OCI-LY7 (cell line): ENCODE measurements around the gene MYLK. TPM values are rescaled to one million over a fixed set of nuclear protein-coding genes. Genes with fewer than 3 reads are reported as not detected.

Experiments
- BruUV-seq: library from RNA; stranded (reverse); fragments of 400-500 nt; replicated peaks from 2 replicates; lab custom pipeline; 2021; lab: Mats Ljungman, UMichigan
- CTCF ChIA-PET: fragments of 300-600 bp; sonication (Branson Sonifier 250); formaldehyde crosslinking; loops from one replicate; lab custom pipeline; 2022; ENCODE audit warnings: antibody characterized with exemption; ENCODE audit not compliant: unreplicated experiment; lab: Charles Lee
- POLR2A ChIA-PET: fragments of 300-600 bp; sonication (Branson Sonifier 250); formaldehyde crosslinking; loops from one replicate; lab custom pipeline; 2022; ENCODE audit warnings: antibody characterized with exemption; lab: Charles Lee
- DNase-seq: peaks from one replicate; pipeline ENCODE4 v3.0.0-alpha.2; 2015; ENCODE audit warnings: low spot score
- H2AFZ ChIP-seq: fragments of 200-600 bp; sonication (generic), shearing (Covaris generic); 2 replicates; pipeline ENCODE4 v1.6.1; 2014; ENCODE audit warnings: mild to moderate bottlenecking, antibody characterized with exemption, low read length, moderate library complexity
- H3K27ac ChIP-seq: fragments of 200-600 bp; sonication (generic); 2 replicates; pipeline ENCODE4 v1.5.1; 2014; ENCODE audit warnings: mixed run types, low read depth, mild to moderate bottlenecking, moderate library complexity, low read length, inconsistent platforms; ENCODE audit not compliant: poor library complexity, severe bottlenecking
- H3K36me3 ChIP-seq: fragments of 200-600 bp; sonication (generic); 2 replicates; pipeline ENCODE4 v1.6.1; 2014; ENCODE audit warnings: mild to moderate bottlenecking, antibody characterized with exemption, low read length, moderate library complexity, mixed read lengths; ENCODE audit not compliant: insufficient read depth
- H3K4me1 ChIP-seq: fragments of 200-600 bp; sonication (generic); 2 replicates; pipeline ENCODE4 v1.5.1; 2014; ENCODE audit warnings: mild to moderate bottlenecking, low read length; ENCODE audit not compliant: insufficient read depth, poor library complexity, severe bottlenecking
- H3K4me2 ChIP-seq: fragments of 200-600 bp; sonication (generic); 2 replicates; pipeline ENCODE4 v1.6.1; 2014; ENCODE audit warnings: mild to moderate bottlenecking, low read length
- H3K4me3 ChIP-seq: fragments of 200-600 bp; sonication (generic); 2 replicates; pipeline ENCODE4 v1.5.1; 2014; ENCODE audit warnings: mild to moderate bottlenecking, low read depth, low read length; ENCODE audit not compliant: poor library complexity, severe bottlenecking
- H3K79me2 ChIP-seq: fragments of 200-600 bp; sonication (generic); 2 replicates; pipeline ENCODE4 v1.6.1; 2016; ENCODE audit warnings: low read depth, mild to moderate bottlenecking, low read length, moderate library complexity, mixed read lengths; ENCODE audit not compliant: insufficient read depth
- H3K9me2 ChIP-seq: fragments of 200-600 bp; sonication (generic); 2 replicates; pipeline ENCODE4 v1.6.1; 2016; ENCODE audit warnings: mild to moderate bottlenecking, low read length, mixed read lengths; ENCODE audit not compliant: insufficient read depth
- H3K9me3 ChIP-seq: fragments of 200-600 bp; sonication (generic); 2 replicates; pipeline ENCODE4 v1.6.1; 2014; ENCODE audit warnings: mild to moderate bottlenecking, mixed run types, low read length, mixed read lengths
- H4K20me1 ChIP-seq: fragments of 200-600 bp; sonication (generic); 2 replicates; pipeline ENCODE4 v1.6.1; 2014; ENCODE audit warnings: mild to moderate bottlenecking, antibody characterized with exemption, low read length, moderate library complexity, mixed read lengths; ENCODE audit not compliant: insufficient read depth
- CTCF ChIP-seq: fragments of 200-600 bp; sonication (generic); conservative IDR thresholded peaks from 2 replicates; pipeline ENCODE4 v1.5.1; 2014; ENCODE audit warnings: mild to moderate bottlenecking, antibody characterized with exemption, low read length, moderate library complexity, mixed read lengths
- EZH2phosphoT487 ChIP-seq: fragments of 200-600 bp; sonication (generic); IDR thresholded peaks from 2 replicates; pipeline ENCODE4 v1.6.1; 2018; ENCODE audit warnings: low read depth, borderline replicate concordance, mild to moderate bottlenecking, mixed run types, antibody characterized with exemption, low read length, moderate library complexity, mixed read lengths
- intact Hi-C: fragments of 100-400 bp; cut with micrococcal nuclease; formaldehyde crosslinking; loops from one replicate; pipeline ENCODE4 v1.10.0; 2022; ENCODE audit not compliant: unreplicated experiment
- total RNA-seq, 2 experiments: library from RNA; depleted of rRNA in 1 of 2; stranded (reverse); fragments of >200 nt in 1 of 2; shearing (Covaris generic) in 1 of 2; gene quantifications; 2 replicates each; pipeline ENCODE4 v1.2.3, GENCODE V29; 2014 to 2022

MYLK gene
- total RNA-seq, 2 experiments from 2014 or later: not detected

DNA sequence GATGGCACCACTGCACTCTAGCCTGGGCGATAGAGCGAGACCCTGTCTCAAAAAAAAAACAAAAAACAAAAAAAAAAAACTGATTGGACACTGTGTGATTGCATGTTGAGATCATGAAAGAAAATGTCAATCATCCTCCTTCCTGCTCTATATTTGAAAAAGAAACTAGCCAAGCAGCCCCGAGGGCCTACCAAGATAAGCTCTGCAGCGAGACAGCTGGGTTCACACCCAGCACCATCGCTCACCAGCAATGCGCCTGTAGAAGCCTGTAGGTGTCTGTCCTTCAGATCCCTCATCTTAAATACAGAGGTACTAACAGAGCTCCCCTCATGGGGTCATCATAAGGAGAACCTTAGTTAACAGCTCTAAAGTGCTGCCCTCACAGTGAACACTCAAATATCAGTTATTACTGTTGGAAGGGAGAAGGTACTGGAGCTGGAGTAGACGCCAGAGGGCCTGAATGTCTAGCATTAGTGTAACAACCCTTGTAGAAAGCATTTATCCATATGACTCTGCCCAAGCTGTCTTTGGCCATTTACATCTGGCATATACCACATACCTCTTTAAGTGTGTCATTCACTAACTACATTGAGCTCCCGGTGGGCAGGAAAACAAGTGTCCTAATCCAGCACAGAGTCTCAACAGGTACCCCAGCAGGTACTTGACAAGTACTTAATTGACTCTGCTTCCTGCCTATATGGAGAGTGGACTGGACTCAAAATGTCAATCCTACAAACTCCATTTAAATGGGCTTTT, 22.9 kb downstream of the MYLK start:
- H3K36me3 ChIP-seq: no peaks in the 10 kb centered on the region
- DNase-seq: no peak
- ChIA-PET CTCF (no interaction called here), POLR2A (no interaction called here)
- no peak overlapping the region for H3K27ac ChIP-seq
- no peaks in the 10 kb centered on the region for H3K9me3 ChIP-seq
- no peaks in the 10 kb centered on the region for H4K20me1 ChIP-seq
- no peak overlapping the region for H3K4me3 ChIP-seq
- no TSS peak for BruUV-seq
- TF ChIP-seq CTCF (no peak), EZH2phosphoT487 (no peak)
- H2AFZ ChIP-seq: no peak overlapping the region
- no peaks in the 10 kb centered on the region for H3K9me2 ChIP-seq
- H3K79me2 ChIP-seq: no peaks in the 10 kb centered on the region
- intact Hi-C loops: no loop called here
- no peak overlapping the region for H3K4me2 ChIP-seq
- H3K4me1 ChIP-seq: no peaks in the 10 kb centered on the region

- Histone ChIP-seq H3K9me2 (no peaks in the 10 kb centered on the region), H3K27ac (no peak overlapping the region), H4K20me1 (no peaks in the 10 kb centered on the region), H2AFZ (no peak overlapping the region), H3K79me2 (no peaks in the 10 kb centered on the region), H3K4me1 (no peaks in the 10 kb centered on the region), H3K4me2 (no peak overlapping the region), H3K9me3 (no peaks in the 10 kb centered on the region), H3K36me3 (no peaks in the 10 kb centered on the region), H3K4me3 (no peak overlapping the region)
- no TSS peak for BruUV-seq
- no peak for DNase-seq
- intact Hi-C loops: no loop called here
- POLR2A ChIA-PET: no interaction called here
- CTCF ChIA-PET: no interaction called here
- TF ChIP-seq EZH2phosphoT487 (no peak), CTCF (no peak)
These were observed 25.0 kb downstream of the MYLK start for GRCh38 chr3:123859177-123859576.

GRCh38 chr3:123854905-123855304, 29.2 kb downstream of the MYLK start:
- CTCF ChIA-PET: no interaction called here
- no TSS peak for BruUV-seq

More at GRCh38 chr3:123854905-123855304, 29.2 kb downstream of the MYLK start:
- TF ChIP-seq CTCF (no peak), EZH2phosphoT487 (no peak)
- POLR2A ChIA-PET: no interaction called here
- no peak overlapping the region for H2AFZ ChIP-seq
- no peaks in the 10 kb centered on the region for H3K79me2 ChIP-seq
- H3K36me3 ChIP-seq: no peaks in the 10 kb centered on the region
- intact Hi-C loops: no loop called here
- no peaks in the 10 kb centered on the region for H3K9me3 ChIP-seq
- no peaks in the 10 kb centered on the region for H3K4me1 ChIP-seq
- no peak overlapping the region for H3K4me3 ChIP-seq
- no peaks in the 10 kb centered on the region for H4K20me1 ChIP-seq
- H3K4me2 ChIP-seq: no peak overlapping the region
- no peak overlapping the region for H3K27ac ChIP-seq
- DNase-seq: no peak
- H3K9me2 ChIP-seq: no peaks in the 10 kb centered on the region
